Thyroid gland (tissue), 4 donors: ENCODE measurements around the gene TBPL2.

Experiments
- POLR2A ChIP-seq, 2 donors: fragments of 450-650 bp; IDR thresholded peaks; one replicate each; pipeline ENCODE4 v1.6.1; 2017; ENCODE audit warnings: antibody characterized with exemption in 2 of 2, mild to moderate bottlenecking in 2 of 2, moderate library complexity in 1 of 2
- TF ChIP-seq, protein P1 (sequence below), 6 experiments: fragments of 200-600 bp in 3 of 6; fragments of 450-650 bp in 3 of 6; sonication (generic) in 3 of 6; IDR thresholded peaks; one replicate each; pipeline ENCODE4 v1.5.1; 2016 to 2019; ENCODE audit warnings: antibody characterized with exemption in 6 of 6, mild to moderate bottlenecking in 2 of 6, inconsistent platforms in 1 of 6, moderate library complexity in 1 of 6

- TF ChIP-seq, protein P1, sequence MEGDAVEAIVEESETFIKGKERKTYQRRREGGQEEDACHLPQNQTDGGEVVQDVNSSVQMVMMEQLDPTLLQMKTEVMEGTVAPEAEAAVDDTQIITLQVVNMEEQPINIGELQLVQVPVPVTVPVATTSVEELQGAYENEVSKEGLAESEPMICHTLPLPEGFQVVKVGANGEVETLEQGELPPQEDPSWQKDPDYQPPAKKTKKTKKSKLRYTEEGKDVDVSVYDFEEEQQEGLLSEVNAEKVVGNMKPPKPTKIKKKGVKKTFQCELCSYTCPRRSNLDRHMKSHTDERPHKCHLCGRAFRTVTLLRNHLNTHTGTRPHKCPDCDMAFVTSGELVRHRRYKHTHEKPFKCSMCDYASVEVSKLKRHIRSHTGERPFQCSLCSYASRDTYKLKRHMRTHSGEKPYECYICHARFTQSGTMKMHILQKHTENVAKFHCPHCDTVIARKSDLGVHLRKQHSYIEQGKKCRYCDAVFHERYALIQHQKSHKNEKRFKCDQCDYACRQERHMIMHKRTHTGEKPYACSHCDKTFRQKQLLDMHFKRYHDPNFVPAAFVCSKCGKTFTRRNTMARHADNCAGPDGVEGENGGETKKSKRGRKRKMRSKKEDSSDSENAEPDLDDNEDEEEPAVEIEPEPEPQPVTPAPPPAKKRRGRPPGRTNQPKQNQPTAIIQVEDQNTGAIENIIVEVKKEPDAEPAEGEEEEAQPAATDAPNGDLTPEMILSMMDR (IDR thresholded peaks at IDR 0.05) = no peak
- no peak for TF ChIP-seq POLR2A (IDR thresholded peaks at IDR 0.05)
These were observed 18.5 kb upstream of the TBPL2 start for GRCh38 chr14:55458800-55459515.
